ENCODE measurements around the gene LRBA. TPM values are rescaled to one million over a fixed set of nuclear protein-coding genes. Genes with fewer than 3 reads are reported as not detected.
"Not testable (repeated sequence)": the region's sequence is repeated elsewhere in the genome, so short reads cannot be mapped to it uniquely, and the experiment has no call there.

LRBA gene
- total and polyA plus RNA-seq, 9 donors, result 20.7 to 30.5 (median 27.7) TPM

- no peak overlapping the region for H3K4me3 ChIP-seq (ENCODE audit: low read length)
- no peak overlapping the region for H3K27ac ChIP-seq (ENCODE audit: low read length)
- no peaks in the 10 kb centered on the region for H3K36me3 ChIP-seq (ENCODE audit: control insufficient read depth, insufficient read depth, low read length)
- WGBS (ENCODE audit: insufficient coverage), result no CpG with 5 or more reads among the region's 3 CpGs
- no peak for DNase-seq
- no peaks in the 10 kb centered on the region for H3K27me3 ChIP-seq (ENCODE audit: control insufficient read depth, insufficient read depth, low read length)
- H3K9me3 ChIP-seq (replicated peaks; ENCODE audit: control insufficient read depth, low read depth, low read length), result no peaks in the 10 kb centered on the region
- no peaks in the 10 kb centered on the region for H3K4me1 ChIP-seq (ENCODE audit: control insufficient read depth, insufficient read depth, low read length)
These were observed 473.4 kb downstream of the LRBA start for GRCh38 chr4:150541681-150542080.

- H3K9me3 ChIP-seq (replicated peaks; ENCODE audit: control insufficient read depth, low read depth, low read length), result no peaks in the 10 kb centered on the region
- no peaks in the 10 kb centered on the region for H3K36me3 ChIP-seq (ENCODE audit: control insufficient read depth, insufficient read depth, low read length)
- no peaks in the 10 kb centered on the region for H3K4me1 ChIP-seq (ENCODE audit: control insufficient read depth, insufficient read depth, low read length)
- no CpG with 5 or more reads among the region's 3 CpGs for WGBS (ENCODE audit: insufficient coverage)
- no peak for DNase-seq
- H3K27me3 ChIP-seq (ENCODE audit: control insufficient read depth, insufficient read depth, low read length), result no peaks in the 10 kb centered on the region
- no peak overlapping the region for H3K4me3 ChIP-seq (ENCODE audit: low read length)
- no peak overlapping the region for H3K27ac ChIP-seq (ENCODE audit: low read length)
These were observed 474.1 kb downstream of the LRBA start for GRCh38 chr4:150540959-150541360.

- H3K27ac ChIP-seq (ENCODE audit: low read length), result no peak overlapping the region
These were observed 474.5 kb downstream of the LRBA start for GRCh38 chr4:150540536-150540935.

GRCh38 chr4:150537911-150538310 is 477.2 kb downstream of the LRBA start:
- DNase-seq; H3K4me3 ChIP-seq (ENCODE audit: low read length); H3K27ac ChIP-seq (ENCODE audit: low read length); H3K36me3 ChIP-seq (ENCODE audit: control insufficient read depth, insufficient read depth, low read length); H3K4me1 ChIP-seq (ENCODE audit: control insufficient read depth, insufficient read depth, low read length); H3K27me3 ChIP-seq (ENCODE audit: control insufficient read depth, insufficient read depth, low read length); H3K9me3 ChIP-seq (replicated peaks; ENCODE audit: control insufficient read depth, low read depth, low read length): not testable (repeated sequence)
- WGBS (ENCODE audit: insufficient coverage), result no CpG with 5 or more reads among the region's 3 CpGs

More at GRCh38 chr4:150540536-150540935, 474.5 kb downstream of the LRBA start:
- Histone ChIP-seq H3K36me3 (ENCODE audit: control insufficient read depth, insufficient read depth, low read length) (no peaks in the 10 kb centered on the region), H3K27me3 (ENCODE audit: control insufficient read depth, insufficient read depth, low read length) (no peaks in the 10 kb centered on the region), H3K9me3 (replicated peaks; ENCODE audit: control insufficient read depth, low read depth, low read length) (no peaks in the 10 kb centered on the region), H3K4me1 (ENCODE audit: control insufficient read depth, insufficient read depth, low read length) (no peaks in the 10 kb centered on the region), H3K4me3 (ENCODE audit: low read length) (no peak overlapping the region)
- no peak for DNase-seq

GRCh38 chr4:150534818-150535217 is 480.3 kb downstream of the LRBA start:
- Histone ChIP-seq H3K27ac (ENCODE audit: low read length) (no peak overlapping the region), H3K9me3 (replicated peaks; ENCODE audit: control insufficient read depth, low read depth, low read length) (no peaks in the 10 kb centered on the region), H3K4me1 (ENCODE audit: control insufficient read depth, insufficient read depth, low read length) (no peaks in the 10 kb centered on the region), H3K4me3 (ENCODE audit: low read length) (no peak overlapping the region), H3K27me3 (ENCODE audit: control insufficient read depth, insufficient read depth, low read length) (no peaks in the 10 kb centered on the region), H3K36me3 (ENCODE audit: control insufficient read depth, insufficient read depth, low read length) (no peaks in the 10 kb centered on the region)
- no peak for DNase-seq

GRCh38 chr4:150533673-150534072 is 481.4 kb downstream of the LRBA start:
- no peak overlapping the region for H3K4me3 ChIP-seq (ENCODE audit: low read length)
- DNase-seq, result no peak
- H3K27me3 ChIP-seq (ENCODE audit: control insufficient read depth, insufficient read depth, low read length), result no peaks in the 10 kb centered on the region
- no peaks in the 10 kb centered on the region for H3K4me1 ChIP-seq (ENCODE audit: control insufficient read depth, insufficient read depth, low read length)
- H3K36me3 ChIP-seq (ENCODE audit: control insufficient read depth, insufficient read depth, low read length), result no peaks in the 10 kb centered on the region
- WGBS (ENCODE audit: insufficient coverage), result 50% methylated on average over 2 of the region's 3 CpGs
- no peak overlapping the region for H3K27ac ChIP-seq (ENCODE audit: low read length)
- H3K9me3 ChIP-seq (replicated peaks; ENCODE audit: control insufficient read depth, low read depth, low read length), result no peaks in the 10 kb centered on the region

GRCh38 chr4:150525321-150525868 is 489.7 kb downstream of the LRBA start:
- WGBS (ENCODE audit: insufficient coverage), result 40% methylated on average over 1 of the region's 3 CpGs
- H3K4me1 ChIP-seq (ENCODE audit: control insufficient read depth, insufficient read depth, low read length), result no peaks in the 10 kb centered on the region
- H3K9me3 ChIP-seq (replicated peaks; ENCODE audit: control insufficient read depth, low read depth, low read length), result no peaks in the 10 kb centered on the region
- H3K36me3 ChIP-seq (ENCODE audit: control insufficient read depth, insufficient read depth, low read length), result no peaks in the 10 kb centered on the region
- H3K27me3 ChIP-seq (ENCODE audit: control insufficient read depth, insufficient read depth, low read length), result no peaks in the 10 kb centered on the region
- H3K27ac ChIP-seq (ENCODE audit: low read length), result no peak overlapping the region
- DNase-seq, result no peak
- H3K4me3 ChIP-seq (ENCODE audit: low read length), result no peak overlapping the region

GRCh38 chr4:150518559-150518958 is 496.5 kb downstream of the LRBA start:
- WGBS (ENCODE audit: insufficient coverage), result no CpG with 5 or more reads among the region's 3 CpGs
- Histone ChIP-seq H3K4me1 (ENCODE audit: control insufficient read depth, insufficient read depth, low read length) (no peaks in the 10 kb centered on the region), H3K9me3 (replicated peaks; ENCODE audit: control insufficient read depth, low read depth, low read length) (no peaks in the 10 kb centered on the region)

GRCh38 chr4:150515135-150515534 is 499.9 kb downstream of the LRBA start:
- H3K36me3 ChIP-seq (ENCODE audit: control insufficient read depth, insufficient read depth, low read length), result no peaks in the 10 kb centered on the region
- no peaks in the 10 kb centered on the region for H3K27me3 ChIP-seq (ENCODE audit: control insufficient read depth, insufficient read depth, low read length)
- no peak overlapping the region for H3K4me3 ChIP-seq (ENCODE audit: low read length)
- no peaks in the 10 kb centered on the region for H3K9me3 ChIP-seq (replicated peaks; ENCODE audit: control insufficient read depth, low read depth, low read length)
- H3K27ac ChIP-seq (ENCODE audit: low read length), result no peak overlapping the region
- no CpG with 5 or more reads among the region's 1 CpG for WGBS (ENCODE audit: insufficient coverage)
- no peaks in the 10 kb centered on the region for H3K4me1 ChIP-seq (ENCODE audit: control insufficient read depth, insufficient read depth, low read length)
- DNase-seq, result no peak

More at GRCh38 chr4:150518559-150518958, 496.5 kb downstream of the LRBA start:
- no peak for DNase-seq
- H3K27me3 ChIP-seq (ENCODE audit: control insufficient read depth, insufficient read depth, low read length), result no peaks in the 10 kb centered on the region
- no peaks in the 10 kb centered on the region for H3K36me3 ChIP-seq (ENCODE audit: control insufficient read depth, insufficient read depth, low read length)
- no peak overlapping the region for H3K27ac ChIP-seq (ENCODE audit: low read length)
- no peak overlapping the region for H3K4me3 ChIP-seq (ENCODE audit: low read length)

- Histone ChIP-seq H3K4me3 (ENCODE audit: low read length) (no peak overlapping the region), H3K27me3 (ENCODE audit: control insufficient read depth, insufficient read depth, low read length) (no peaks in the 10 kb centered on the region), H3K36me3 (ENCODE audit: control insufficient read depth, insufficient read depth, low read length) (no peaks in the 10 kb centered on the region), H3K4me1 (ENCODE audit: control insufficient read depth, insufficient read depth, low read length) (no peaks in the 10 kb centered on the region), H3K27ac (ENCODE audit: low read length) (no peak overlapping the region), H3K9me3 (replicated peaks; ENCODE audit: control insufficient read depth, low read depth, low read length) (no peaks in the 10 kb centered on the region)
- DNase-seq, result no peak
- WGBS (ENCODE audit: insufficient coverage), result no CpG with 5 or more reads among the region's 6 CpGs
These were observed 500.4 kb downstream of the LRBA start for GRCh38 chr4:150514709-150515108.

- H3K4me1 ChIP-seq (ENCODE audit: control insufficient read depth, insufficient read depth, low read length), result no peaks in the 10 kb centered on the region
- peak overlapping the region; percentile 79 for H3K27ac ChIP-seq (ENCODE audit: low read length)
- no peak overlapping the region for H3K4me3 ChIP-seq (ENCODE audit: low read length)
These were observed 504.8 kb downstream of the LRBA start for GRCh38 chr4:150510176-150510865.

More at GRCh38 chr4:150510176-150510865, 504.8 kb downstream of the LRBA start:
- no peaks in the 10 kb centered on the region for H3K27me3 ChIP-seq (ENCODE audit: control insufficient read depth, insufficient read depth, low read length)
- DNase-seq, result peak; percentile 91
- no peaks in the 10 kb centered on the region for H3K36me3 ChIP-seq (ENCODE audit: control insufficient read depth, insufficient read depth, low read length)
- 33% methylated on average over 1 of the region's 6 CpGs for WGBS (ENCODE audit: insufficient coverage)
- H3K9me3 ChIP-seq (replicated peaks; ENCODE audit: control insufficient read depth, low read depth, low read length), result no peaks in the 10 kb centered on the region

Data from muscle of leg (tissue), 11 donors.